Kidney epithelial cell (primary cell): ENCODE measurements around the gene SERINC1. TPM values are rescaled to one million over a fixed set of nuclear protein-coding genes. Genes with fewer than 3 reads are reported as not detected.

Experiments
- DNase-seq: peaks from one replicate; pipeline ENCODE4 v3.0.0-alpha.2; 2010; ENCODE audit warnings: low read depth
- H3K27me3 ChIP-seq: 2 replicates; pipeline ENCODE4 v1.6.0; 2011; ENCODE audit warnings: low read length; ENCODE audit not compliant: control insufficient read depth, insufficient read depth
- H3K36me3 ChIP-seq: 2 replicates; pipeline ENCODE4 v1.5.1; 2011; ENCODE audit warnings: low read length; ENCODE audit not compliant: control insufficient read depth, insufficient read depth
- H3K4me3 ChIP-seq: 2 replicates; pipeline ENCODE4 v1.5.1; 2011; ENCODE audit warnings: low read depth, mild to moderate bottlenecking, control low read depth, low read length
- total RNA-seq: library from RNA; depleted of rRNA; stranded (reverse); fragments of >200 nt; gene quantifications from 2 replicates; pipeline ENCODE4 v1.2.3, GENCODE V29; 2015
- TF ChIP-seq, protein P1 (sequence below): IDR thresholded peaks from 2 replicates; pipeline ENCODE4 v1.5.1; 2011; ENCODE audit warnings: mild to moderate bottlenecking, moderate library complexity, low read length, control low read depth, inconsistent platforms; ENCODE audit not compliant: insufficient read depth, poor library complexity, severe bottlenecking

Gene SERINC1
- total RNA-seq, 1 donor from 2014 or later: 130 TPM

DNA sequence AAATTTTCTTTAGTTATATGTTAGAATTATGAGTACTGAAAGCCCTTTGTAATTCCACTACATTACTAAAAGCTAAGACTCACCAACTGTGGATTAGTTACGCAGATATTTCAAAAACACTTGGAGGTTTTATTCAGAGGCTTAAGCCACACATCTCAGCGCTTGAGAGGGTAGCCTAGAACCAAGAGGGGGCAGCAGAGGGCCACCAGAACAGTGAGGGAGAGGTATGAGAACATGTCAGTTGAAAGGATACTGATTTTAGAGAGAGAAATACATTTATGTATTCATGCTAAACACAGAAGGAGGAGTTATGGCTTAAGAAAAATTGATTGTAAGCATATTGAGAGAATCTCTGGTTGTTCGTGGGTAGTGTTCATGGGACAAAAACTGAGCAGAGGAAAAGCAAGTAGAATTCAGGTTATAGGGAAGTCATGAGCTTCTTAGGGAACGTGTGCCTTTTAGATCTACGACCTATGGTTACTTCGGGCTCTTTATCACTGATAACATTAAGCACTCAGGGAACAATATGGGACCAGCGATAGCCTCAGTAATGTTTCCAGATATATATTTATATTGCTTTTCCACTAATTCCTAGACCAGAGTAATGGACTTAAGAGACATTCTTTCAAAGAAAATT is 20.4 kb upstream of the SERINC1 start:
- peak; percentile 14 for DNase-seq
- Histone ChIP-seq H3K27me3 (no peaks in the 10 kb centered on the region), H3K36me3 (no peaks in the 10 kb centered on the region), H3K4me3 (no peak overlapping the region)
- TF ChIP-seq, protein P1, sequence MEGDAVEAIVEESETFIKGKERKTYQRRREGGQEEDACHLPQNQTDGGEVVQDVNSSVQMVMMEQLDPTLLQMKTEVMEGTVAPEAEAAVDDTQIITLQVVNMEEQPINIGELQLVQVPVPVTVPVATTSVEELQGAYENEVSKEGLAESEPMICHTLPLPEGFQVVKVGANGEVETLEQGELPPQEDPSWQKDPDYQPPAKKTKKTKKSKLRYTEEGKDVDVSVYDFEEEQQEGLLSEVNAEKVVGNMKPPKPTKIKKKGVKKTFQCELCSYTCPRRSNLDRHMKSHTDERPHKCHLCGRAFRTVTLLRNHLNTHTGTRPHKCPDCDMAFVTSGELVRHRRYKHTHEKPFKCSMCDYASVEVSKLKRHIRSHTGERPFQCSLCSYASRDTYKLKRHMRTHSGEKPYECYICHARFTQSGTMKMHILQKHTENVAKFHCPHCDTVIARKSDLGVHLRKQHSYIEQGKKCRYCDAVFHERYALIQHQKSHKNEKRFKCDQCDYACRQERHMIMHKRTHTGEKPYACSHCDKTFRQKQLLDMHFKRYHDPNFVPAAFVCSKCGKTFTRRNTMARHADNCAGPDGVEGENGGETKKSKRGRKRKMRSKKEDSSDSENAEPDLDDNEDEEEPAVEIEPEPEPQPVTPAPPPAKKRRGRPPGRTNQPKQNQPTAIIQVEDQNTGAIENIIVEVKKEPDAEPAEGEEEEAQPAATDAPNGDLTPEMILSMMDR: peak; percentile 95

DNA sequence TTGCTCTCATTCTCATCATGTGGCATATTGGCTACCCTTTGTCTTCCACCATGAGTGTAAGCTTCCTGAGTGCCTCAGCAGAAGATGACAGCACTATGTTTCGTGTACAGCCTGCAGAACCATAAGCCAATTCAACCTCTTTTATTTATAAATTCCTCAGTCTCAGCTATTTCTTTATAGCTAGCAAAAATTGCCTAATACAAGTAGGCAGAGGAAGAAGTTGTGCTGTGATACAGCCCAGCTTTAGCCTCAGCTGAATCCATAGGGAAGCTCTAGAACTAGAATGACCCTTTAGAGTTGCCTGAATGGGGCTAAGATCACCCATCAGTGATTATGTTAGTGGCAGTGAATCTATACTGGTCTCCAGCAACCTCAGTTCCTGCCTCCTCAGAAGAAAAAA is 19.0 kb upstream of the SERINC1 start:
- no peak for DNase-seq
- Histone ChIP-seq H3K4me3 (no peak overlapping the region), H3K27me3 (no peaks in the 10 kb centered on the region), H3K36me3 (no peaks in the 10 kb centered on the region)
- TF ChIP-seq, protein P1: no peak

DNA sequence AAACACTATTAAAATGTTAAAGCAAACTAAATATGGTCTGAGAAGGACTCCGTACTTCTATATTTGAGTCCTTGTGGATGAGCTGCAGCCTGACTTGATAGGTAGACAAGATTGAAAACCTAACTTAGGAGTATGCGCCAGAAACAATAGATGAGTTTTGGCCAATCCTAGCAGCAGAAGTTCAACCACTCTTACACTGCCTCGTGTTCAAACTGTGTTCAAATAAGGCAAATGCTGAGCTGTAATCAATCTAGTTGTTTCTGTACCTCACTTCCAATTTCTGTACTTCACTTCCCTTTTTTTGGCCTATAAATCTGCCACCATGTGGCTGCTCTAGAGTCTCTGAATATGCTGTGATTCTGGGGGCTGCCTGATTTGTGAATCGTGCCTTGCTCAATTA is 13.2 kb upstream of the SERINC1 start:
- DNase-seq: no peak
- H3K27me3 ChIP-seq: no peaks in the 10 kb centered on the region
- no peak overlapping the region for H3K4me3 ChIP-seq
- H3K36me3 ChIP-seq: no peaks in the 10 kb centered on the region
- TF ChIP-seq, protein P1: no peak

DNA sequence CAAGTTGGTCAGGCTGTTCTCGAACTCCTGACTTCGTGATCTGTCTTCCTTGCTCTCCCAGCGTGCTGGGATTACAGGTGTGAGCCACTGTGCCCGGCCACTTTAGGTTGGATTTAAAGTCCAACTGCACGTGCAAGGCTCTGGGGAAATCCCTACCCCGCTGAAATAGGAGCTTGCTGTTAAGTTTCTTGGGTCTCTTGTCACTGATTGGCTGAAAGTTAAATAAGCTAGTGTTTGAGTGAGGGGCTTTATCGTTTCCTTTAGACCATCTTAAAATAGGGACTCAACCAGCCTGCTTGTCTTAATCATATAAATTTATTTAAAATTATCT is 11.1 kb upstream of the SERINC1 start:
- DNase-seq: no peak
- H3K27me3 ChIP-seq: no peaks in the 10 kb centered on the region
- TF ChIP-seq, protein P1: no peak
- H3K4me3 ChIP-seq: no peak overlapping the region
- H3K36me3 ChIP-seq: no peaks in the 10 kb centered on the region

DNA sequence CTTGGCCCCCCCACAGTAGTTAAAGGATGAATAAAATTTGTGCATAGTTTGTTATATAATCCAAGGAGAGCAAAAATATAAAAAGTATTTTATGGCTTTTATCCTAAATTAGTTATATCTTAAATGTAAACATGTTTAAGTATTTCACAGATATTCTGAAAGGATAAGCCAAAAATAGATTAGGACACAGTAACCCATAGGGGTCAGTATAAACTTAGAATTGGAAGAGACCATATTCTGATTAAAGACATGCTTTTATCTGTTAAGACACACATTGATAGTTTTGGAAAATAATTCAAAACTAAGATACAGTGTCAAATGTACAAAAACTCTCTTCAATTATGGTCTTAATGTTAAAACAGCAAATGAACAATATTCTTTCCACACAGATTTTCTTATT is 4.5 kb upstream of the SERINC1 start:
- DNase-seq: no peak
- TF ChIP-seq, protein P1: peak; percentile 38
- Histone ChIP-seq H3K4me3 (no peak overlapping the region), H3K27me3 (no peaks in the 10 kb centered on the region), H3K36me3 (no peaks in the 10 kb centered on the region)

DNA sequence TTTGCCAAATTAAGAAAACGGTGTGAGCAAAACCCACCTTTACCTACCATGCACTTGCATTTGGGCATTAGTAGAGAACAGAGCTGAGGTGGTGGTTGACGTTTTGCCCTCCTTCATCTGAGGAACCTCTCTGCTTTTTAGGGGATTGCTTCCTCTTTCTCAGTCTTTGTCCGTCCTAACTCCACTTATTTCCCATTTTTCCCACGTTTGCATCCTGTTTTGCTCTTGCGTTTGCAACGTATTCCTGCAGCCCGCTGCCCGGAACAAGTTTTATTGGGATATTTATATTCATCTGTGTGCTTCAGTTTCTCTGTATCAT is 374 bp upstream of the SERINC1 start:
- TF ChIP-seq, protein P1: no peak
- DNase-seq: no peak
- Histone ChIP-seq H3K36me3 (no peaks in the 10 kb centered on the region), H3K4me3 (peak overlapping the region; percentile 99), H3K27me3 (no peaks in the 10 kb centered on the region)
